ENCODE measurements around the gene ABL1.

- TF ChIP-seq POLR2A (IDR thresholded peaks at IDR 0.05; ENCODE audit: low read length) = no peak
- no peak for TF ChIP-seq GATA1 (IDR thresholded peaks at IDR 0.05; ENCODE audit: low read depth, low read length)
Measured at GRCh38 chr9:130896233-130897014, 61.4 kb downstream of the ABL1 start, which contains the start of gene QRFP.

Data from erythroblast (primary cell).